ENCODE results near the gene FNDC3B. TPM values are rescaled to one million over a fixed set of nuclear protein-coding genes. Genes with fewer than 3 reads are reported as not detected.
A peak's percentile ranks its signal among the peaks of the same experiment; 100 is the strongest.

Gene FNDC3B
- total and polyA plus RNA-seq, 2 donors (not counting 3 experiments of a cell fraction or from before 2014, with no cell fraction given): 91.6 to 295 TPM

DNA sequence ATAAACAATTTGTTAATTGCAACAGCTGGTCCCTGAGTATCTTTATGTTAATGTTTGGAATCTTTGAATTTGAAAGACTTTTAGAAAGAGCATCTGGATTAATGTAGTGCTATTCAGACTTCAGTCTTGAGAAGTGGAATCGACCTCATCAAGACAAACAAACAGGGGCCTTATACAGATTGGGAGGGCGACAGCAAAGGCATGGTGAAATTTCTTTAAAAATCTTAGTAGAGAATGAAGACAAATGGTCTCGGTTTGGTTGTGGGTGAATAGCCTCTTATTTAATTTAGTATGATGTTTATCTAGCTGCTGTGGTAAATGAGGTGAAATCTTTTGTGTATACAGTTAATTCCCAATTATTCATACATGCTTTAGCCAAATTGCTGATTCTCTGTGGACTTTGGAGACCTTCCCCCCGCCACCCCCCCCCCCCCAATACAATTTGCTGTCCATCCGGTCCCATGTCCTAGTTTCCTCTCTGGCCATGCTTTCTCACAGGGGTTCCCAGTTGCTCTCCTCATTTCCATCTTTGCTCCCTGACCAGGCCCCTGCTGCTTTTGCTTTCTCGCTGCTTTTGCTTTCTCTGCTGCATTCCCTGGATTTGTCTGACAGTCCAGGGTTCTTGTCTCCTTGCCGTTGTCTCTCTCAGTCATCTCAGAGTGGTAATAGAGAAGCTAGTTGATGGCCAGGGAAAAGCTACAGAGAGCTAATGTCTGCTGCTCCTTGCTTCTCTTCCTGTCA, 135.3 kb downstream of the FNDC3B start:
- Histone ChIP-seq H3K4me2 (ENCODE audit: insufficient read depth, low read length) (peak overlapping the region; percentile 27), H3K4me1 (ENCODE audit: control insufficient read depth, extremely low read depth, insufficient read depth, low read length) (peaks cover 39% of the 10 kb centered on the region), H3K79me2 (ENCODE audit: control insufficient read depth, insufficient read depth, low read length) (peaks cover 93% of the 10 kb centered on the region), H3K27me3 (ENCODE audit: control insufficient read depth in 2 of 2, insufficient read depth in 2 of 2, low read length in 2 of 2) (no peaks in the 10 kb centered on the region), H4K20me1 (replicated peaks; ENCODE audit: control insufficient read depth, extremely low read depth, insufficient read depth, low read length) (peaks cover 2% of the 10 kb centered on the region), H2AFZ (ENCODE audit: low read depth, low read length) (no peak overlapping the region), H3K4me3 (replicated peaks in 1 of 3; ENCODE audit: insufficient read depth in 1 of 3, low read depth in 1 of 3, low read length in 3 of 3) (no peak overlapping the region), H3K9me1 (replicated peaks; ENCODE audit: control insufficient read depth, extremely low read depth, insufficient read depth, low read length) (no peaks in the 10 kb centered on the region), H3K9ac (replicated peaks; ENCODE audit: extremely low read depth, insufficient read depth, low read length) (no peak overlapping the region), H3K9me3 (replicated peaks; ENCODE audit: control insufficient read depth, insufficient read depth, low read length) (no peaks in the 10 kb centered on the region), H3K27ac (ENCODE audit: insufficient read depth, low read depth, low read length) (peak overlapping the region; percentile 20), H3K36me3 (ENCODE audit: control insufficient read depth in 2 of 2, extremely low read depth in 1 of 2, insufficient read depth in 2 of 2, low read length in 2 of 2) (peaks cover 5 to 11% of the 10 kb centered on the region in 2 experiments)
- intact Hi-C loops (cut with micrococcal nuclease) (no loop called here), dilution Hi-C loops (cut with MboI; ENCODE audit: extremely low pct_ligation_motif_present, low sequenced_read_pairs) (no loop called here)
- FAIRE-seq (no peak), DNase-seq (ENCODE audit: low read depth, low spot score) (no peak)
- no TSS peak for BruUV-seq (replicated peaks)
- ChIA-PET CTCF (interaction anchor here (1.0 kb wide), 1 partner anchor 46 kb away, joined by 3 read pairs; no protein-coding TSS in a partner anchor), POLR2A (no interaction called here)
- TF ChIP-seq POLR2A (IDR thresholded peaks at IDR 0.05; ENCODE audit: low read depth, low read length) (no peak), JUN (IDR thresholded peaks at IDR 0.05; ENCODE audit: borderline replicate concordance, insufficient read depth, insufficient read length, low read depth) (no peak), GATA2 (IDR thresholded peaks at IDR 0.05; ENCODE audit: insufficient read depth, insufficient read length, low read depth, low read length) (no peak), POLR2AphosphoS5 (IDR thresholded peaks at IDR 0.05; ENCODE audit: insufficient read depth, low read depth, low read length) (no peak), FOS (IDR thresholded peaks at IDR 0.05; ENCODE audit: borderline replicate concordance, insufficient read depth, low read length) (no peak), EZH2 (IDR thresholded peaks at IDR 0.05; ENCODE audit: borderline replicate concordance, low read depth, low read length, severe bottlenecking) (no peak), MYC (IDR thresholded peaks at IDR 0.05; ENCODE audit: low read depth, low read length) (no peak)
- TF ChIP-seq, protein P1, sequence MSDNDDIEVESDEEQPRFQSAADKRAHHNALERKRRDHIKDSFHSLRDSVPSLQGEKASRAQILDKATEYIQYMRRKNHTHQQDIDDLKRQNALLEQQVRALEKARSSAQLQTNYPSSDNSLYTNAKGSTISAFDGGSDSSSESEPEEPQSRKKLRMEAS (IDR thresholded peaks at IDR 0.05; ENCODE audit: insufficient read depth, insufficient read length): no peak
- TF ChIP-seq, protein P2, sequence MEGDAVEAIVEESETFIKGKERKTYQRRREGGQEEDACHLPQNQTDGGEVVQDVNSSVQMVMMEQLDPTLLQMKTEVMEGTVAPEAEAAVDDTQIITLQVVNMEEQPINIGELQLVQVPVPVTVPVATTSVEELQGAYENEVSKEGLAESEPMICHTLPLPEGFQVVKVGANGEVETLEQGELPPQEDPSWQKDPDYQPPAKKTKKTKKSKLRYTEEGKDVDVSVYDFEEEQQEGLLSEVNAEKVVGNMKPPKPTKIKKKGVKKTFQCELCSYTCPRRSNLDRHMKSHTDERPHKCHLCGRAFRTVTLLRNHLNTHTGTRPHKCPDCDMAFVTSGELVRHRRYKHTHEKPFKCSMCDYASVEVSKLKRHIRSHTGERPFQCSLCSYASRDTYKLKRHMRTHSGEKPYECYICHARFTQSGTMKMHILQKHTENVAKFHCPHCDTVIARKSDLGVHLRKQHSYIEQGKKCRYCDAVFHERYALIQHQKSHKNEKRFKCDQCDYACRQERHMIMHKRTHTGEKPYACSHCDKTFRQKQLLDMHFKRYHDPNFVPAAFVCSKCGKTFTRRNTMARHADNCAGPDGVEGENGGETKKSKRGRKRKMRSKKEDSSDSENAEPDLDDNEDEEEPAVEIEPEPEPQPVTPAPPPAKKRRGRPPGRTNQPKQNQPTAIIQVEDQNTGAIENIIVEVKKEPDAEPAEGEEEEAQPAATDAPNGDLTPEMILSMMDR (IDR thresholded peaks at IDR 0.05; ENCODE audit: extremely low read depth in 1 of 2, insufficient read depth in 1 of 2, low read depth in 1 of 2, low read length in 2 of 2): no peak
